ENCODE measurements around the gene PRDM16.

- no peak for TF ChIP-seq CTCF (conservative IDR thresholded peaks at IDR 0.05)
- no peak for TF ChIP-seq ZFX (IDR thresholded peaks at IDR 0.05)
Observed at GRCh38 chr1:3323796-3324703, 255.0 kb downstream of the PRDM16 start.

Measured in C4-2B (cell line).